Hepatocyte (in vitro differentiated cells): ENCODE data around the gene SUCLG2. TPM values are rescaled to one million over a fixed set of nuclear protein-coding genes. Genes with fewer than 3 reads are reported as not detected.
"Not testable (repeated sequence)": the region's sequence is repeated elsewhere in the genome, so short reads cannot be mapped to it uniquely, and the experiment has no call there.

Source experiments
- DNase-seq: peaks from one replicate; pipeline ENCODE4 v3.0.0-alpha.2; 2016; ENCODE audit warnings: low spot score
- H2AFZ ChIP-seq: fragments of 200-600 bp; sonication (generic); 2 replicates; pipeline ENCODE4 v1.6.0; 2016; ENCODE audit warnings: antibody characterized with exemption, mild to moderate bottlenecking
- H3K27ac ChIP-seq: fragments of 200-600 bp; sonication (generic); 2 replicates; pipeline ENCODE4 v1.5.1; 2016; ENCODE audit warnings: mild to moderate bottlenecking
- H3K27me3 ChIP-seq: fragments of 200-600 bp; sonication (generic); 2 replicates; pipeline ENCODE4 v1.6.1; 2016
- H3K36me3 ChIP-seq: fragments of 200-600 bp; sonication (generic); replicated peaks from 2 replicates; pipeline ENCODE4 v1.5.1; 2016; ENCODE audit warnings: low read depth; ENCODE audit not compliant: insufficient read depth
- H3K4me1 ChIP-seq: fragments of 200-600 bp; sonication (generic); 2 replicates; pipeline ENCODE4 v1.5.1; 2016; ENCODE audit warnings: mild to moderate bottlenecking, moderate library complexity; ENCODE audit not compliant: insufficient read depth
- H3K4me2 ChIP-seq: fragments of 200-600 bp; sonication (generic); 2 replicates; pipeline ENCODE4 v1.6.0; 2016
- H3K4me3 ChIP-seq: fragments of 200-600 bp; sonication (generic); 2 replicates; pipeline ENCODE4 v1.5.1; 2016; ENCODE audit warnings: mild to moderate bottlenecking
- H3K79me2 ChIP-seq: fragments of 200-600 bp; sonication (generic); 2 replicates; pipeline ENCODE4 v1.6.0; 2017; ENCODE audit warnings: mild to moderate bottlenecking
- H3K9me2 ChIP-seq: fragments of 200-600 bp; sonication (generic); replicated peaks from 2 replicates; pipeline ENCODE4 v1.6.0; 2017; ENCODE audit warnings: mild to moderate bottlenecking; ENCODE audit not compliant: insufficient read depth
- H3K9me3 ChIP-seq: fragments of 200-600 bp; sonication (generic); 2 replicates; pipeline ENCODE4 v1.5.1; 2016; ENCODE audit warnings: low read depth, mild to moderate bottlenecking
- H4K20me1 ChIP-seq: fragments of 200-600 bp; sonication (generic); 2 replicates; pipeline ENCODE4 v1.6.0; 2016; ENCODE audit warnings: mild to moderate bottlenecking; ENCODE audit not compliant: insufficient read depth, poor library complexity, severe bottlenecking
- EZH2 ChIP-seq: fragments of 200-600 bp; sonication (generic); IDR thresholded peaks from 2 replicates; pipeline ENCODE4 v1.6.1; 2016; ENCODE audit warnings: antibody characterized with exemption, mild to moderate bottlenecking, borderline replicate concordance
- EZH2phosphoT487 ChIP-seq: fragments of 200-600 bp; sonication (generic); IDR thresholded peaks from one replicate; pipeline ENCODE4 v1.6.1; 2018; ENCODE audit warnings: antibody characterized with exemption, mild to moderate bottlenecking, low read depth, moderate library complexity; ENCODE audit not compliant: unreplicated experiment, severe bottlenecking
- WGBS: methylation state at CpG from one replicate; pipeline ENCODE4 v1.1.6; 2016; ENCODE audit warnings: low lambda C conversion rate; ENCODE audit errors: missing lambda C conversion rate; 5-methylcytosine and 5-hydroxymethylcytosine counted together
- polyA plus RNA-seq: library from polyadenylated mRNA; unstranded; fragments of >200 nt; fragmentation: Nextera tagmentation; extraction: Ambion mirVana; gene quantifications from 2 replicates; pipeline ENCODE4 v1.2.1, GENCODE V29; 2016
- total RNA-seq: library from RNA; depleted of rRNA; stranded (reverse); fragments of >200 nt; gene quantifications from 2 replicates; pipeline ENCODE4 v1.2.3, GENCODE V29; 2014
- TF ChIP-seq, protein P1 (sequence below): fragments of 200-600 bp; sonication (generic); IDR thresholded peaks from 2 replicates; pipeline ENCODE4 v1.5.1; 2016; ENCODE audit warnings: antibody characterized with exemption, mild to moderate bottlenecking; ENCODE audit not compliant: poor library complexity

The SUCLG2 gene
- total and polyA plus RNA-seq, 2 experiments from 2014 or later, result 58.0 to 94.2 TPM

DNA sequence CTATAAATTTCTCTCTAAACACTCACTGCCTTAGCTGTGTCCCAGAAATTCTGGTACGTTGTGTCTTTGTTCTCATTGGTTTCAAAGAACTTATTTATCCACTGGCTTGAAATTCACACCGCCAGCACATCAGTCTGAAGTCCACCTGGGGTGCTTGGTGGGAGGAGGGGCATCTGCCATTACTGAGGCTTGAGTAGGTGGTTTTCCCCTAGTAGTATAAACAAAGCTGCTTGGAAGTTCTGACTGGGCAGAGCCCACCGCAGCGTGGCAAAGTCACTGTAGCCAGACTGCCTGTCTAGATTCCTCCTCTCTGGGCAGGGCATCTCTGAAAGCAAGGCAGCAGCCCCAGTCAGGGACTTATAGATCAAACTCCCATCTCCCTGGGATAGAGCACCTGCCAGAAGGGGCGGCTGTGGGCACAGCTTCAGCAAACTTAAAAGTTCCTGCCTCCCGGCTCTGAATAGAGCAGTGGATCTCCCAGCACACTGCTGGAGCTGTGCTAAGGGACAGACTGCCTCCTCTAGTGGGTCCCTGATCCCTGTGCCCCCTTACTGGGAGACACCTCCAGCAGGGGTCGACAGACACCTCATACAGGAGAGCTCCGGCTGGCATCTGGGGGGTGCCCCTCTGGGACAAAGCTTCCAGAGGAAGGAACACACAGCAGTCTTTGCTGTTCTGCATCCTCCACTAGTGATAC, 114.1 kb downstream of the SUCLG2 start:
- H3K9me3 ChIP-seq, result no peaks in the 10 kb centered on the region
- no peaks in the 10 kb centered on the region for H3K36me3 ChIP-seq
- H3K27me3 ChIP-seq, result no peaks in the 10 kb centered on the region
- no peak for TF ChIP-seq EZH2phosphoT487
- no peak for TF ChIP-seq EZH2
- TF ChIP-seq, protein P1, sequence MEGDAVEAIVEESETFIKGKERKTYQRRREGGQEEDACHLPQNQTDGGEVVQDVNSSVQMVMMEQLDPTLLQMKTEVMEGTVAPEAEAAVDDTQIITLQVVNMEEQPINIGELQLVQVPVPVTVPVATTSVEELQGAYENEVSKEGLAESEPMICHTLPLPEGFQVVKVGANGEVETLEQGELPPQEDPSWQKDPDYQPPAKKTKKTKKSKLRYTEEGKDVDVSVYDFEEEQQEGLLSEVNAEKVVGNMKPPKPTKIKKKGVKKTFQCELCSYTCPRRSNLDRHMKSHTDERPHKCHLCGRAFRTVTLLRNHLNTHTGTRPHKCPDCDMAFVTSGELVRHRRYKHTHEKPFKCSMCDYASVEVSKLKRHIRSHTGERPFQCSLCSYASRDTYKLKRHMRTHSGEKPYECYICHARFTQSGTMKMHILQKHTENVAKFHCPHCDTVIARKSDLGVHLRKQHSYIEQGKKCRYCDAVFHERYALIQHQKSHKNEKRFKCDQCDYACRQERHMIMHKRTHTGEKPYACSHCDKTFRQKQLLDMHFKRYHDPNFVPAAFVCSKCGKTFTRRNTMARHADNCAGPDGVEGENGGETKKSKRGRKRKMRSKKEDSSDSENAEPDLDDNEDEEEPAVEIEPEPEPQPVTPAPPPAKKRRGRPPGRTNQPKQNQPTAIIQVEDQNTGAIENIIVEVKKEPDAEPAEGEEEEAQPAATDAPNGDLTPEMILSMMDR, result no peak
- no peak overlapping the region for H3K4me3 ChIP-seq
- no peak overlapping the region for H3K27ac ChIP-seq
- no peak overlapping the region for H3K4me2 ChIP-seq
- no peaks in the 10 kb centered on the region for H3K4me1 ChIP-seq
- no peak overlapping the region for H2AFZ ChIP-seq
- no peaks in the 10 kb centered on the region for H3K9me2 ChIP-seq
- H3K79me2 ChIP-seq, result peaks cover 9% of the 10 kb centered on the region
- H4K20me1 ChIP-seq, result no peaks in the 10 kb centered on the region
- DNase-seq, result peak; percentile 12
- WGBS, result 80% methylated on average over 8 of the region's 8 CpGs

DNA sequence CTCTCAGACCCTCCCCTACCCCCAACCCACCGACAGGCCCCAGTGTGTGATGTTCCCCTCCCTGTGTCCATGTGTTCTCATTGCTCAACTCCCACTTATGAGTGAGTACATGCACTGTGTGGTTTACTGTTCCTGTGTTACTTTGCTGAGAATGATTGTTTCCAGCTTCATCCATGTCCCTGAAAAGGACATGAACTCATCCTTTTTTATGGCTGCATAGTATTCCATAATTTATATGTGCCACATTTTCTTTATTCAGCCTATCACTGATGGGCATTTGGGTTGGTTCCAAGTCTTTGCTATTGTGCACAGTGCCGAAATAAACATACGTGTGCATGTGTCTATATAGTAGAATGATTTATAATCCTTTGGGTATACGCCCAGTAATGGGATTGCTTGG, 117.2 kb downstream of the SUCLG2 start:
- not testable (repeated sequence) for H3K9me3 ChIP-seq, H3K9me2 ChIP-seq, H3K4me2 ChIP-seq, H3K36me3 ChIP-seq, H3K79me2 ChIP-seq, H3K4me3 ChIP-seq, H3K27me3 ChIP-seq, H3K4me1 ChIP-seq, DNase-seq, H4K20me1 ChIP-seq, H3K27ac ChIP-seq, H2AFZ ChIP-seq
- WGBS, result 94% methylated on average over 4 of the region's 4 CpGs

DNA sequence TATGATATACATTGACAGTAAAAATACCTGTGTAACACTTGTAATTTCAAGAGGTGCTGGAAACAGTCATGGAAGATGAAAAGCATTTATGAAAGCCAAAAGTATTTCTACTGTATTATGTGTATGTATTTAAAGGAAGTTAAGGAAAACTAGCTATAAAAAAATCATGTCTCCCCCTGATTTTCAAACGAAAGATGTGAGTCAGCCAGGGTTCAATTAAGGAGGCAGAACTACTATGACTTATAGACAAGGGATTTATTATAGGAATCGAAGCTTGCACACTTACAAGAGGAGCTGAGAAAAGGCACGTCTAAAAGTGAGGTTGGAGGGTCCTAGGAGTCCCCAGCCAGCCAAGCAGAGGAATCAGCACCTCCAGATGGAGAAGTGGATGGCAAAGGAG, 119.4 kb downstream of the SUCLG2 start:
- no peak overlapping the region for H3K27ac ChIP-seq
- no peaks in the 10 kb centered on the region for H3K4me1 ChIP-seq
- no peak overlapping the region for H3K4me3 ChIP-seq
- H3K9me3 ChIP-seq, result no peaks in the 10 kb centered on the region
- H3K4me2 ChIP-seq, result no peak overlapping the region
- H4K20me1 ChIP-seq, result no peaks in the 10 kb centered on the region
- no peaks in the 10 kb centered on the region for H3K36me3 ChIP-seq
- no peak for TF ChIP-seq EZH2phosphoT487
- TF ChIP-seq, protein P1, result no peak
- WGBS, result 85% methylated on average over 3 of the region's 3 CpGs
- H3K9me2 ChIP-seq, result no peaks in the 10 kb centered on the region
- no peaks in the 10 kb centered on the region for H3K27me3 ChIP-seq
- no peak overlapping the region for H2AFZ ChIP-seq
- no peak for DNase-seq
- peaks cover 3% of the 10 kb centered on the region for H3K79me2 ChIP-seq

DNA sequence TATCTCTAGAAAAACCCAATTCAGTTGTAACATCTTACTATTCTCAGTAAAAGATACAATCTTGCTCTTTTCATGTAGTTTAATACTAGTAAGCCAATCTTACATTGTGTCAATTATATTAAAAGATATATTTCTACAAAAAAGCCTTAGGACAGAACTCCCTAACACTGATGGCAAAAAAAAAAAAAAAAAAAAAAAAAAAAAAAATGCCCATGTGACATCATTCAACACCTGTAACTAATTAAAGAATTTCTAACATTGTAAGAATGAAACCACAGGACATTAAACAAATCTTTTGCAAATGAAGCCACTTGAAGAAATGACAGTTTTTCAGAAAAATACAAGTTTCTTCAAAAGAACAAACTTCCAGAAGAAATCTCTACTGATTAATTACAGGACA, 119.8 kb downstream of the SUCLG2 start:
- no peaks in the 10 kb centered on the region for H3K27me3 ChIP-seq
- no peak overlapping the region for H3K4me2 ChIP-seq
- no peak overlapping the region for H3K27ac ChIP-seq
- H4K20me1 ChIP-seq, result no peaks in the 10 kb centered on the region
- no peaks in the 10 kb centered on the region for H3K4me1 ChIP-seq
- no peaks in the 10 kb centered on the region for H3K9me3 ChIP-seq
- H2AFZ ChIP-seq, result no peak overlapping the region
- no peaks in the 10 kb centered on the region for H3K36me3 ChIP-seq
- H3K4me3 ChIP-seq, result no peak overlapping the region
- TF ChIP-seq EZH2, result no peak
- TF ChIP-seq, protein P1, result no peak
- no peak for TF ChIP-seq EZH2phosphoT487
- peaks cover 3% of the 10 kb centered on the region for H3K79me2 ChIP-seq
- no peak for DNase-seq
- no peaks in the 10 kb centered on the region for H3K9me2 ChIP-seq
